GM18519 (cell line): ENCODE results near the gene R3HDM2.
"Not testable (repeated sequence)": the region's sequence is repeated elsewhere in the genome, so short reads cannot be mapped to it uniquely, and the experiment has no call there.

Source experiments
- ATAC-seq: cut with Tn5 transposase; IDR thresholded peaks from one replicate; pipeline ENCODE4 v1.9.1; 2021; ENCODE audit warnings: mild to moderate bottlenecking, moderate library complexity; ENCODE audit not compliant: unreplicated experiment, low FRiP score

The R3HDM2 gene

GRCh38 chr12:57430112-57430930 lies 522 bp downstream of the R3HDM2 start:
- peak; percentile 30 for ATAC-seq

- ATAC-seq: no peak
Observed at GRCh38 chr12:57429473-57430111, 1.3 kb downstream of the R3HDM2 start.

GRCh38 chr12:57428965-57429364 lies 1.9 kb downstream of the R3HDM2 start:
- ATAC-seq: no peak

- not testable (repeated sequence) for ATAC-seq
Observed at GRCh38 chr12:57426948-57427347, 3.9 kb downstream of the R3HDM2 start.

- no peak for ATAC-seq
Observed at GRCh38 chr12:57420482-57420881, 10.4 kb downstream of the R3HDM2 start.

- no peak for ATAC-seq
Observed at GRCh38 chr12:57419495-57419894, 11.3 kb downstream of the R3HDM2 start.

- ATAC-seq: no peak
Observed at GRCh38 chr12:57418255-57418654, 12.6 kb downstream of the R3HDM2 start.

- no peak for ATAC-seq
Observed at GRCh38 chr12:57416039-57416996, 14.5 kb downstream of the R3HDM2 start.

GRCh38 chr12:57415088-57415487 lies 15.8 kb downstream of the R3HDM2 start:
- ATAC-seq: no peak

GRCh38 chr12:57414160-57414559 lies 16.7 kb downstream of the R3HDM2 start:
- ATAC-seq: not testable (repeated sequence)

GRCh38 chr12:57410534-57410933 lies 20.3 kb downstream of the R3HDM2 start:
- no peak for ATAC-seq

- no peak for ATAC-seq
Observed at GRCh38 chr12:57404966-57405640, 25.7 kb downstream of the R3HDM2 start.

- not testable (repeated sequence) for ATAC-seq
Observed at GRCh38 chr12:57402156-57402555, 28.7 kb downstream of the R3HDM2 start.

GRCh38 chr12:57401165-57401564 lies 29.7 kb downstream of the R3HDM2 start:
- ATAC-seq: no peak

GRCh38 chr12:57399718-57400463 lies 31.0 kb downstream of the R3HDM2 start:
- not testable (repeated sequence) for ATAC-seq

GRCh38 chr12:57397441-57397840 lies 33.4 kb downstream of the R3HDM2 start:
- ATAC-seq: no peak

GRCh38 chr12:57395121-57395520 lies 35.7 kb downstream of the R3HDM2 start:
- no peak for ATAC-seq

- ATAC-seq: no peak
Observed at GRCh38 chr12:57390174-57390573, 40.7 kb downstream of the R3HDM2 start.

- no peak for ATAC-seq
Observed at GRCh38 chr12:57389033-57389432, 41.8 kb downstream of the R3HDM2 start.

GRCh38 chr12:57388425-57388824 lies 42.4 kb downstream of the R3HDM2 start:
- ATAC-seq: no peak
